ENCODE measurements around the gene MEP1A. TPM values are rescaled to one million over a fixed set of nuclear protein-coding genes. Genes with fewer than 3 reads are reported as not detected.
A peak's percentile ranks its signal among the peaks of the same experiment; 100 is the strongest.
"Not testable (repeated sequence)": the region's sequence is repeated elsewhere in the genome, so short reads cannot be mapped to it uniquely, and the experiment has no call there.

The MEP1A gene, protein sequence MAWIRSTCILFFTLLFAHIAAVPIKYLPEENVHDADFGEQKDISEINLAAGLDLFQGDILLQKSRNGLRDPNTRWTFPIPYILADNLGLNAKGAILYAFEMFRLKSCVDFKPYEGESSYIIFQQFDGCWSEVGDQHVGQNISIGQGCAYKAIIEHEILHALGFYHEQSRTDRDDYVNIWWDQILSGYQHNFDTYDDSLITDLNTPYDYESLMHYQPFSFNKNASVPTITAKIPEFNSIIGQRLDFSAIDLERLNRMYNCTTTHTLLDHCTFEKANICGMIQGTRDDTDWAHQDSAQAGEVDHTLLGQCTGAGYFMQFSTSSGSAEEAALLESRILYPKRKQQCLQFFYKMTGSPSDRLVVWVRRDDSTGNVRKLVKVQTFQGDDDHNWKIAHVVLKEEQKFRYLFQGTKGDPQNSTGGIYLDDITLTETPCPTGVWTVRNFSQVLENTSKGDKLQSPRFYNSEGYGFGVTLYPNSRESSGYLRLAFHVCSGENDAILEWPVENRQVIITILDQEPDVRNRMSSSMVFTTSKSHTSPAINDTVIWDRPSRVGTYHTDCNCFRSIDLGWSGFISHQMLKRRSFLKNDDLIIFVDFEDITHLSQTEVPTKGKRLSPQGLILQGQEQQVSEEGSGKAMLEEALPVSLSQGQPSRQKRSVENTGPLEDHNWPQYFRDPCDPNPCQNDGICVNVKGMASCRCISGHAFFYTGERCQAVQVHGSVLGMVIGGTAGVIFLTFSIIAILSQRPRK
- under 1 TPM in 2 of 6 experiments, not detected in 4; 0.07 to 0.18 TPM for total RNA-seq
- long read RNA-seq = 0 reads

DNA sequence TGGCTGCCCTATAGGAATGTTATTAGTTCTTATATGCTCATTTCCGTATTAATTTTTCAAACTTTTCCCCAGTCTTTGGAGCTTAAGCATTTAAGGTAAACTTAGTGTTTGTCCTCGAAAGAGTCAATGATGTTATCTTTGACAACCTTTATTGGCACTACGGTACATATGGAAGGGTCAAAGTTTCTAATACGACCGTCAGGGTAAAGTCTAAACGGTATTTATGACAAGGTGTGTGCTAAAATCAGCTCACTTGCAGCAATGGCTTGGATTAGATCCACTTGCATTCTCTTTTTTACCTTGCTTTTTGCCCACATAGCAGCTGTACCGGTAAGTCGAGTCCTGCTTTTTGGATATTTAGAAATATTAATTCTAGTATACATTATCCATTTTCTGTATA lies at the start of gene MEP1A:
Gene MEP1A (plus strand): TSS at position 252 of the 400 bp plus-strand sequence. CDS start 10 bp downstream, at position 262.
- 46% methylated on average over 8 of the region's 8 CpGs for WGBS (ENCODE audit: insufficient coverage, low coverage, low lambda C conversion rate, missing lambda C conversion rate)
- no peak for ATAC-seq
- H3K9me3 ChIP-seq = no peaks in the 10 kb centered on the region
- DNase-seq = no peak
- H3K27me3 ChIP-seq = no peaks in the 10 kb centered on the region
- no peaks in the 10 kb centered on the region for H3K36me3 ChIP-seq
- H3K4me3 ChIP-seq = no peak within 1 kb of the TSS
- intact Hi-C loops (cut with DNase I) = no loop called here
- no peaks in the 10 kb centered on the region for H3K4me1 ChIP-seq
- H3K27ac ChIP-seq = no peak within 1 kb of the TSS
- TF ChIP-seq, protein P1, sequence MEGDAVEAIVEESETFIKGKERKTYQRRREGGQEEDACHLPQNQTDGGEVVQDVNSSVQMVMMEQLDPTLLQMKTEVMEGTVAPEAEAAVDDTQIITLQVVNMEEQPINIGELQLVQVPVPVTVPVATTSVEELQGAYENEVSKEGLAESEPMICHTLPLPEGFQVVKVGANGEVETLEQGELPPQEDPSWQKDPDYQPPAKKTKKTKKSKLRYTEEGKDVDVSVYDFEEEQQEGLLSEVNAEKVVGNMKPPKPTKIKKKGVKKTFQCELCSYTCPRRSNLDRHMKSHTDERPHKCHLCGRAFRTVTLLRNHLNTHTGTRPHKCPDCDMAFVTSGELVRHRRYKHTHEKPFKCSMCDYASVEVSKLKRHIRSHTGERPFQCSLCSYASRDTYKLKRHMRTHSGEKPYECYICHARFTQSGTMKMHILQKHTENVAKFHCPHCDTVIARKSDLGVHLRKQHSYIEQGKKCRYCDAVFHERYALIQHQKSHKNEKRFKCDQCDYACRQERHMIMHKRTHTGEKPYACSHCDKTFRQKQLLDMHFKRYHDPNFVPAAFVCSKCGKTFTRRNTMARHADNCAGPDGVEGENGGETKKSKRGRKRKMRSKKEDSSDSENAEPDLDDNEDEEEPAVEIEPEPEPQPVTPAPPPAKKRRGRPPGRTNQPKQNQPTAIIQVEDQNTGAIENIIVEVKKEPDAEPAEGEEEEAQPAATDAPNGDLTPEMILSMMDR (IDR thresholded peaks at IDR 0.05) = no peak
- no peak for TF ChIP-seq POLR2A (IDR thresholded peaks at IDR 0.05)

DNA sequence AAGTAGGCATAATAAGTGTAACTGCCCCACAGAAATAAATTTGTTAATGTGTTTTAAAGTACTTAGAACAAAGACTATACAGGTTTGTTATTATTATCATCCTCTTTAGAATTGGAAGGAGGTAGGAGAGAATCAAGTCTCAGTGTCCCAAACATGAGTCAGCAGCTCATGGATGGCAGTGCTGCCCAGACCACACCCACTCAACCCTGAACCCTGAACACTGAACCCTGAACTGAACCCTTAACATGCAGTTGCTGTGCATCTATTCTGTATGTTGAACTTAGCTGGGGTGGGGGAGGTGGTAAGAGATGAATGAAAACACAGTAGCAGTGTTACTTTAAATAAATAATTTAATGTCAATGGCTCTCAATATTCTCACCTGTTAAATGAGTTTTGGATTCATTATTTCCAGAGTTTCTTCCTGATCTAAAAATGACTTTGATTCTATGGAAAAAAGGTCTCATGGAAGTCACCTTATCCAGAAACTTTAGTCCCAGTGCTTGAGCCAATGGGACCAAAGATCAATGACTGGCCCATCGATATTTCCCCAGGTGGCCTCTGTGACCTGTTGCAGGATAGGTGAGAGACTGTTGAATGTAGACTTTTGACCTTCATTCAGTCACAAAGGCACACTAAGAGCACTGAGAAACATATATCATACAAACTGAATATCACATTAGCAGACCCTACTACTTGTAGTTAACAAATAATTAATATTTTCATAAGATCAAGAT lies 49.6 kb upstream of the MEP1A start:
- 43% methylated on average over 1 of the region's 1 CpG for WGBS (ENCODE audit: insufficient coverage, low coverage, low lambda C conversion rate, missing lambda C conversion rate)
- H3K4me1 ChIP-seq = peaks cover 0 to 5% (median 0%) of the 10 kb centered on the region in 4 donors
- no peaks in the 10 kb centered on the region for H3K27me3 ChIP-seq
- intact Hi-C loops (cut with DNase I) = no loop called here
- ATAC-seq = peak in 1 of 4 donors; percentile 71
- TF ChIP-seq, protein P1 (IDR thresholded peaks at IDR 0.05) = no peak
- no peak for TF ChIP-seq POLR2A (IDR thresholded peaks at IDR 0.05)
- H3K9me3 ChIP-seq = no peaks in the 10 kb centered on the region
- no peak overlapping the region for H3K4me3 ChIP-seq
- DNase-seq = no peak
- H3K27ac ChIP-seq = no peak overlapping the region
- H3K36me3 ChIP-seq = no peaks in the 10 kb centered on the region

GRCh38 chr6:46744159-46744725 lies 48.9 kb upstream of the MEP1A start:
- H3K4me1 ChIP-seq; DNase-seq; H3K36me3 ChIP-seq; intact Hi-C loops (cut with DNase I); H3K4me3 ChIP-seq; ATAC-seq; H3K27me3 ChIP-seq; H3K27ac ChIP-seq; H3K9me3 ChIP-seq: not testable (repeated sequence)
- 69% methylated on average over 3 of the region's 3 CpGs for WGBS (ENCODE audit: insufficient coverage, low coverage, low lambda C conversion rate, missing lambda C conversion rate)

GRCh38 chr6:46745973-46746372 lies 47.2 kb upstream of the MEP1A start:
- Histone ChIP-seq H3K27ac (no peak overlapping the region), H3K4me3 (no peak overlapping the region), H3K36me3 (no peaks in the 10 kb centered on the region), H3K4me1 (peaks cover 0 to 5% (median 0%) of the 10 kb centered on the region in 4 donors), H3K27me3 (no peaks in the 10 kb centered on the region), H3K9me3 (no peaks in the 10 kb centered on the region)
- DNase-seq (no peak), ATAC-seq (no peak)
- intact Hi-C loops (cut with DNase I) = no loop called here
- WGBS (ENCODE audit: insufficient coverage, low coverage, low lambda C conversion rate, missing lambda C conversion rate) = 44% methylated on average over 2 of the region's 2 CpGs
- no peak for TF ChIP-seq POLR2A (IDR thresholded peaks at IDR 0.05)
- TF ChIP-seq, protein P1 (IDR thresholded peaks at IDR 0.05) = no peak

Measured in right lobe of liver (tissue), 6 donors.